HFF-Myc (cell line): ENCODE results near the gene ZNF655.

Experiments
- DNase-seq: peaks from one replicate; pipeline ENCODE4 v3.0.0-alpha.2; 2011; ENCODE audit warnings: low read depth; ENCODE audit errors: extremely low read depth
- H3K4me3 ChIP-seq: replicated peaks from 2 replicates; pipeline ENCODE4 v1.5.1; 2011; ENCODE audit warnings: low read depth, mild to moderate bottlenecking, control low read depth, low read length
- CTCF ChIP-seq: IDR thresholded peaks from 2 replicates; pipeline ENCODE4 v1.5.1; 2012; ENCODE audit warnings: mild to moderate bottlenecking, low read depth, low read length, control low read depth; ENCODE audit errors: missing control alignments

Gene ZNF655

DNA sequence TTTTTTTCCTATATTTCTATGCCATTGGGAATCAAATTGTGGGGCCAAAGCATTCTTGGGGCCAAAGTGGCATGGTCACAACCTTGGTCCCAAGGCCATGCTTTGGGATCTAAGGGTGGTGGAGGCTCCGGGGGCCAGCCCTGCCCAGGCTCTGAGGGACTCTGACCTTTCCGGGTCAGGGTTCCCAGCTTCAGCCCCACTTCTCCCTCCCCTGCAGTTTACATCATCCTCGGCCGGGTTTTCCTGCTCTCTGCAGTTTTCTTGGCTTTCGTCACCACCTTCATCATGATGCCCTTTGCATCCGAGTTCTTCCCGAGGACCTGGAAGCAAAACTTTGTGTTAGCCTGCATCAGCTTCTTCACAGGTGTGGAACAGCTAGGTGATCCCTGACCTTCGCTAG, 48.1 kb downstream of the ZNF655 start:
- H3K4me3 ChIP-seq: no peak overlapping the region
- TF ChIP-seq CTCF: no peak
- no peak for DNase-seq

DNA sequence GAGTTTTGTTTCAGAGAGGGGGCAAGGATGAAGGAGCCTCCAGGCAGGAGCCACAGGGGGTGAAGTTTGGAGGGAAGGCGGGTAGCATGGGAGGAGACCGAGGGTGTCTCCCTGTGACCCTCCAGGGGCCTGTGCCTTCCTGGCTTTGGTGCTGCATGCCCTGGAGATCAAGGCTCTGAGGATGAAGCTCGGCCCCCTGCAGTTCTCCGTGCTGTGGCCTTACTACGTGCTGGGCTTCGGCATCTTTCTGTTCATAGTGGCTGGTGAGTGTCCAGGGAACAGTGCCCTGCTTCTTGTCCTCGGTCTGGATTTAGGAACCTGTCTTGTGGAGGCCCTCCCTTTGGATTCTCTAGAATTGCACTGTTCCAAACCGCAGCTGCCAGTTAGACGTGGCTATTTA, 49.1 kb downstream of the ZNF655 start:
- no peak overlapping the region for H3K4me3 ChIP-seq
- TF ChIP-seq CTCF: no peak

DNA sequence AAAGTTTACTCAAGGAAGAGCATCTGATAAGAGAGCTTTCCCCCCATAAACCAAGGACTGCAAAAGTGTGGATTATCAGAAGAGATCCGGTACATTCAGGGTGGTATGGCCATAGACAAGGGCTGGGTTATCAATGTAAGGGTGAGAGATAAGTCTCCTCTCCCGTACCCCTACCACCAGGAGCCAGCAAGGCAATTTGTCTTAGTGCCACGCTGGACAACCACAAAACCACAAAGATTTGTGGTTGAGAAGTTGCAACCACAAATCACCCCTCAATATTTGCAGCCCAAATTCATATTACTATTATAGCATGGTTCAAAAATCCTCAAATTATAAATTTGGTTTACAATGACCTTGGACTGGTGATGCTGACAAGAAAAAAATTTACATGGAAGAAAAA, 56.1 kb downstream of the ZNF655 start:
- DNase-seq: no peak
- no peak overlapping the region for H3K4me3 ChIP-seq

More for the DNA sequence above, 49.1 kb downstream of the ZNF655 start:
- no peak for DNase-seq

GRCh38 chr7:99615989-99616358, 57.5 kb downstream of the ZNF655 start:
- DNase-seq: no peak
- H3K4me3 ChIP-seq: peak overlapping the region; percentile 68
- no peak for TF ChIP-seq CTCF

More for the DNA sequence above, 56.1 kb downstream of the ZNF655 start:
- TF ChIP-seq CTCF: no peak

GRCh38 chr7:99616359-99617191, 58.1 kb downstream of the ZNF655 start, which contains the start of gene ZSCAN25:
Gene ZSCAN25 (plus strand): TSS chr7:99616946. CDS start chr7:99619607, 2,661 bp downstream.
- DNase-seq: peak; percentile 81

DNA sequence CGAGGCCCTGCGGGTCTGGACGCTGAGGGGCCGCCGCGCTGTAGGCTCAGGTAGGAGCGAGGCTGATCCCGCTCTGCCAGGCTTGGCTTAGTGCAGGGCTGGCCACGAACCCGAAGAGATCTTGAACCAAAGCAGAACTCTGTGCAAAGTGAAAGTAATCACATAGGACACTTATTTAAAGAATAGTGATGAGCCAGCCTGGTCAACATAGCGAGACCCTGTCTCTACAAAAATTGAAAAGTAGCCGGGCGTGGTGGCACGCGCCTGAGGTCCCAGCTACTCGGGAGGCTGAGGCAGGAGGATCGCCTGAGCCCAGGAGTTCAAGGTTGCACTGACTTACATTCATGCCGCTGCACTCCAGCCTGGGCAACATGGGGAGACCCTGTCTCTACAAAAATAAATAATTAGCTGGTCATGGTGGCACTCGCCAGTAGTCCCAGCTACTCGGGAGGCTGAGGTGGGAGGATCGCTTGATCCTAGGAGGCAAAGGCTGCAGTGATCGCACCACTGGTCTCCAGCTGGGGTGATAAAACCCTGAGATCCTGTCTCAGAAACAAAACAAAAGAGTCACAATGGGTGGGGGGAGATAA, 58.8 kb downstream of the ZNF655 start:
- DNase-seq: no peak
- TF ChIP-seq CTCF: no peak

More at GRCh38 chr7:99616359-99617191, 58.1 kb downstream of the ZNF655 start, which contains the start of gene ZSCAN25:
- TF ChIP-seq CTCF: peak; percentile 65
- peak within 1 kb of the TSS; percentile 68 for H3K4me3 ChIP-seq

More for the DNA sequence above, 58.8 kb downstream of the ZNF655 start:
- H3K4me3 ChIP-seq: peak overlapping the region; percentile 68
